ENCODE results near the gene STXBP1. TPM values are rescaled to one million over a fixed set of nuclear protein-coding genes. Genes with fewer than 3 reads are reported as not detected.

The STXBP1 gene
- total RNA-seq, 1 donor from 2014 or later, result 36.9 TPM

- Histone ChIP-seq H3K4me1 (peaks cover 16% of the 10 kb centered on the region), H3K27ac (replicated peaks) (peak overlapping the region; percentile 61), H3K36me3 (peaks cover 28% of the 10 kb centered on the region), H3K9me3 (replicated peaks) (no peaks in the 10 kb centered on the region), H3K4me3 (no peak overlapping the region), H3K27me3 (ENCODE audit: low read depth) (no peaks in the 10 kb centered on the region)
- TF ChIP-seq CTCF (IDR thresholded peaks at IDR 0.05; ENCODE audit: borderline replicate concordance), result no peak
- intact Hi-C loops (cut with micrococcal nuclease), result no loop called here
- no peak for DNase-seq
Measured at GRCh38 chr9:127652733-127653132, 40.7 kb downstream of the STXBP1 start.

- Histone ChIP-seq H3K27me3 (ENCODE audit: low read depth) (no peaks in the 10 kb centered on the region), H3K4me3 (no peak overlapping the region), H3K36me3 (peaks cover 43% of the 10 kb centered on the region), H3K9me3 (replicated peaks) (no peaks in the 10 kb centered on the region), H3K4me1 (peaks cover 16% of the 10 kb centered on the region), H3K27ac (replicated peaks) (no peak overlapping the region)
- DNase-seq, result no peak
- no peak for TF ChIP-seq CTCF (IDR thresholded peaks at IDR 0.05; ENCODE audit: borderline replicate concordance)
- intact Hi-C loops (cut with micrococcal nuclease), result no loop called here
Measured at GRCh38 chr9:127654619-127655018, 42.5 kb downstream of the STXBP1 start.

GRCh38 chr9:127658428-127658827 lies 46.4 kb downstream of the STXBP1 start:
- H3K4me3 ChIP-seq, result no peak overlapping the region
- no peak for TF ChIP-seq CTCF (IDR thresholded peaks at IDR 0.05; ENCODE audit: borderline replicate concordance)
- intact Hi-C loops (cut with micrococcal nuclease), result no loop called here
- no peak overlapping the region for H3K27ac ChIP-seq (replicated peaks)
- no peaks in the 10 kb centered on the region for H3K27me3 ChIP-seq (ENCODE audit: low read depth)
- no peaks in the 10 kb centered on the region for H3K4me1 ChIP-seq
- DNase-seq, result no peak
- no peaks in the 10 kb centered on the region for H3K9me3 ChIP-seq (replicated peaks)
- H3K36me3 ChIP-seq, result peaks cover 72% of the 10 kb centered on the region

GRCh38 chr9:127660886-127661741 lies 49.0 kb downstream of the STXBP1 start:
- no peak for DNase-seq
- Histone ChIP-seq H3K36me3 (peaks cover 79% of the 10 kb centered on the region), H3K27ac (replicated peaks) (no peak overlapping the region), H3K9me3 (replicated peaks) (no peaks in the 10 kb centered on the region), H3K27me3 (ENCODE audit: low read depth) (no peaks in the 10 kb centered on the region), H3K4me3 (no peak overlapping the region), H3K4me1 (peaks cover 4% of the 10 kb centered on the region)
- TF ChIP-seq CTCF (IDR thresholded peaks at IDR 0.05; ENCODE audit: borderline replicate concordance), result no peak
- intact Hi-C loops (cut with micrococcal nuclease), result no loop called here

GRCh38 chr9:127662617-127663016 lies 50.5 kb downstream of the STXBP1 start:
- Histone ChIP-seq H3K36me3 (peaks cover 93% of the 10 kb centered on the region), H3K9me3 (replicated peaks) (no peaks in the 10 kb centered on the region)
- intact Hi-C loops (cut with micrococcal nuclease), result no loop called here

More at GRCh38 chr9:127662617-127663016, 50.5 kb downstream of the STXBP1 start:
- Histone ChIP-seq H3K4me1 (peaks cover 4% of the 10 kb centered on the region), H3K4me3 (no peak overlapping the region), H3K27me3 (ENCODE audit: low read depth) (no peaks in the 10 kb centered on the region), H3K27ac (replicated peaks) (no peak overlapping the region)
- DNase-seq, result no peak
- TF ChIP-seq CTCF (IDR thresholded peaks at IDR 0.05; ENCODE audit: borderline replicate concordance), result no peak
